MM.1S (cell line): Measurements from ENCODE around the gene ROCK2.

Experiments used
- CTCF ChIP-seq: fragments of 300-600 bp; sonication (generic); IDR thresholded peaks from 2 replicates; pipeline ENCODE4 v1.5.1; 2016; ENCODE audit warnings: antibody characterized with exemption, low read length, mixed read lengths
- EZH2 ChIP-seq: fragments of 300-600 bp; sonication (generic); optimal IDR thresholded peaks from 2 replicates; pipeline ENCODE3; 2017; ENCODE audit warnings: low read depth, mild to moderate bottlenecking, antibody characterized with exemption, low read length, mixed read lengths

DNA sequence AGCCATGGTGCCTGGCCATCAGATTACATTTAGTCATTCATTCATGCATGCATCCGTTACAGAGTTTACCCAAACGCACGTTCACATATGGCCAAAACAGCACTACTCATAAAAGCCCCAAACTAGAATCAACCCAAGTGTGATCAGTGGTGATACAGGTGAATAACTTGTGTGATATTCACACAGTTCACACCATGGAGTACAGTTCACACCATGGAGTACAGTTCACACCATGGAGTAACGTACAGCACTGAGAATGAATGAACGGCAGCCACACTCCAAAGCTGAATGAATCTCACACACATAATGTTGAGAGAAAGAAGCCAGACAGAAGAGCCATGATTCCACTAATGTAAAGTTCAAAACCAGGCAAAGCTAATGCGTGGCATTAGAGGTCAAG, 201.4 kb downstream of the ROCK2 start:
- TF ChIP-seq CTCF, result no peak
- no peak for TF ChIP-seq EZH2
